Body of pancreas (tissue), 4 donors: ENCODE data around the gene IL20.

ENCODE experiments used
- POLR2A ChIP-seq, 3 donors: fragments of 450-650 bp; IDR thresholded peaks; one replicate each; pipeline ENCODE4 v1.6.1; 2016; ENCODE audit warnings: antibody characterized with exemption in 3 of 3, mild to moderate bottlenecking in 2 of 3
- TF ChIP-seq, protein P1 (sequence below), 7 experiments: fragments of 450-650 bp in 4 of 7; fragments of 200-600 bp in 3 of 7; sonication (generic) in 3 of 7; IDR thresholded peaks; one replicate each; pipeline ENCODE4 v1.5.1; 2016 to 2019; ENCODE audit warnings: antibody characterized with exemption in 7 of 7

DNA sequence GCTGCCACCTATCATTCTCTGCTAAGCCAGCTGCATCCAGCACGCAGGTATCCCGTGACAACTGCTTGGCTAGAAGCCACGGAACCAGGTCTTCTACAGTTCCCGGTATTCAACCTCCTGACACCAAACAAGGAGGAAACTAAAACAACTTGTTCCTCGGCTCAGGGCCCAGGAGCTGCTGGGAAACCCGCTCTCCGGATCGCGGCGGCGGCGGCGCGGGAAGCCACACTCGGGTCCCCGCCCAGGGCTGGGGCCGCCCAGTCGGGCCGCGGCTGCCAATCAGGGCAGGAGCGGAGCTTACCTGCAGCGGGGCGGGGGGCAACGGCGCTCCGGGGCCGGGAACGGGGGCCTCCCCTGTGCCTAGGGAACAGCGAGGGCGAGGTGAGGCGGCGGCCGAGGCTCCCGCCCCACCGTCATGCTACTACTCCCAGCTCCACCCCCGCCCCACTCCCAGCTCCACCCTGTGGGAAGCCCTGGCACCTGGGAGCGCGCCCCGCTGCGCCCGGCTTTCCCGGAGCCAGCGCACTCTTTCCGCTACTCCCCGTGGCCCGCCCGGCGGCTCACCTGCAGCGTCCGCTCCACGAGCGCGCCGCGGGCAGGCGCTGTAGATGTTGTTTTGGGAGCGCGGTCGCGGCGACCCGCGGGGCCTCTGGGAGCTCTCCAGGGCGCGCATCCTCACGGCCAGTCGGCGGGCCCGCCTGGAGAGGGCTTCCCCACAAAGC is 43.9 kb downstream of the IL20 start:
- TF ChIP-seq, protein P1, sequence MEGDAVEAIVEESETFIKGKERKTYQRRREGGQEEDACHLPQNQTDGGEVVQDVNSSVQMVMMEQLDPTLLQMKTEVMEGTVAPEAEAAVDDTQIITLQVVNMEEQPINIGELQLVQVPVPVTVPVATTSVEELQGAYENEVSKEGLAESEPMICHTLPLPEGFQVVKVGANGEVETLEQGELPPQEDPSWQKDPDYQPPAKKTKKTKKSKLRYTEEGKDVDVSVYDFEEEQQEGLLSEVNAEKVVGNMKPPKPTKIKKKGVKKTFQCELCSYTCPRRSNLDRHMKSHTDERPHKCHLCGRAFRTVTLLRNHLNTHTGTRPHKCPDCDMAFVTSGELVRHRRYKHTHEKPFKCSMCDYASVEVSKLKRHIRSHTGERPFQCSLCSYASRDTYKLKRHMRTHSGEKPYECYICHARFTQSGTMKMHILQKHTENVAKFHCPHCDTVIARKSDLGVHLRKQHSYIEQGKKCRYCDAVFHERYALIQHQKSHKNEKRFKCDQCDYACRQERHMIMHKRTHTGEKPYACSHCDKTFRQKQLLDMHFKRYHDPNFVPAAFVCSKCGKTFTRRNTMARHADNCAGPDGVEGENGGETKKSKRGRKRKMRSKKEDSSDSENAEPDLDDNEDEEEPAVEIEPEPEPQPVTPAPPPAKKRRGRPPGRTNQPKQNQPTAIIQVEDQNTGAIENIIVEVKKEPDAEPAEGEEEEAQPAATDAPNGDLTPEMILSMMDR (IDR thresholded peaks at IDR 0.05) = no peak
- peak; percentile 16 to 67 (median 64) for TF ChIP-seq POLR2A (IDR thresholded peaks at IDR 0.05)
